NOMO-1 treated with dmso at 0.1 percent for 144 hours (cell line): ENCODE results near the gene RASL10B.

Experiments
- DNase-seq: peaks from one replicate; lab custom pipeline; 2025; ENCODE audit not compliant: unreplicated experiment; lab: John Stamatoyannopoulos, UW

Gene RASL10B

DNA sequence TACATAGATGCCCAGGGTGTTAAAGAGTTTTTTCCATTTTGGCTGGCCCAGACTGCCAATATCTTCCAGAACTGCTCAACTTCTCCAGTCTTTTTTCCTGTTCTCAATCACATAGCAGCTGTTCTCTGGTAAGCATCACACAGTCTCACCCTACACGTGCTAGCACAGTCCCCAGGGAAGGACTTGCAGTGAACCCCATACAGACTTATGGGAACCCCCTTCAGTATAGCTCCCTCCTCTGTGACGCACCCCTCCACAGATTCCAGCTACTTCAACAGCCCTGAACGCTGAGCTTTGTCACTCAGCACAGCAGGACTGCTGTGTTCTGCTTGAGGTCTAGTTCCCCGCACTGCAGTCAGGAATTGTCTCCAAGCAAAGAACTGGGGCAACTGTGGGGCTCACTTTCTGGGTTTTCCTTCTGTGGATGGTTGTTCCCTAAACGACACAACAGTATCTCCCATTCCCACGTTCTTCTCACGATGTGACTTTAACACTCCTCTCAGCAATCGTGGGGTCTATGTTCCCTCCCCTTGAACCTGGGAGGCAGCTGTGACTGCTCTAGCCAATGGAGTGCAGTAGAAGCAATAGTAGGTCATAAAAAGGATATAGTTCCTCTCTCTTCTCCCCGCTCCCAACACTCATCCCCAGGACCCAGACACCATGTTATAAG is 60.4 kb downstream of the RASL10B start:
- DNase-seq: no peak
